H9 (cell line): Measurements from ENCODE around the gene APRT. TPM values are rescaled to one million over a fixed set of nuclear protein-coding genes. Genes with fewer than 3 reads are reported as not detected.
A peak's percentile ranks its signal among the peaks of the same experiment; 100 is the strongest.
"Not testable (repeated sequence)": the region's sequence is repeated elsewhere in the genome, so short reads cannot be mapped to it uniquely, and the experiment has no call there.

Experiments used
- DNase-seq: peaks from one replicate; pipeline ENCODE4 v3.0.0-alpha.2; 2017
- H2AFZ ChIP-seq: one replicate; pipeline ENCODE4 v1.6.1; 2013; ENCODE audit warnings: mild to moderate bottlenecking, low read length, control low read depth, moderate library complexity
- H2AK5ac ChIP-seq: 2 replicates; pipeline ENCODE4 v1.6.1; 2013; ENCODE audit warnings: low read length, control low read depth, mixed read lengths; ENCODE audit not compliant: insufficient read length
- H2BK120ac ChIP-seq: one replicate; pipeline ENCODE4 v1.6.1; 2013; ENCODE audit warnings: low read depth, mild to moderate bottlenecking, low read length, control low read depth, inconsistent platforms; ENCODE audit not compliant: poor library complexity, severe bottlenecking
- H2BK12ac ChIP-seq: 2 replicates; pipeline ENCODE4 v1.6.1; 2013; ENCODE audit warnings: low read length, control low read depth, mixed read lengths, low read depth; ENCODE audit not compliant: insufficient read length
- H2BK15ac ChIP-seq: 2 replicates; pipeline ENCODE4 v1.6.1; 2013; ENCODE audit warnings: low read depth, low read length, control low read depth
- H2BK20ac ChIP-seq: one replicate; pipeline ENCODE4 v1.6.1; 2013; ENCODE audit warnings: low read depth, mild to moderate bottlenecking, low read length, control low read depth, inconsistent platforms; ENCODE audit not compliant: poor library complexity, severe bottlenecking
- H2BK5ac ChIP-seq: 2 replicates; pipeline ENCODE4 v1.6.1; 2013; ENCODE audit warnings: low read length, control low read depth, mixed read lengths; ENCODE audit not compliant: insufficient read length
- H3K14ac ChIP-seq: 2 replicates; pipeline ENCODE4 v1.6.1; 2013; ENCODE audit warnings: low read length, control low read depth; ENCODE audit not compliant: insufficient read depth
- H3K18ac ChIP-seq: 2 replicates; pipeline ENCODE4 v1.6.1; 2013; ENCODE audit warnings: low read depth, mild to moderate bottlenecking, mixed read lengths, low read length, control low read depth; ENCODE audit not compliant: insufficient read length
- H3K23ac ChIP-seq: 2 replicates; pipeline ENCODE4 v1.6.1; 2013; ENCODE audit warnings: low read length, control low read depth, mixed read lengths, low read depth; ENCODE audit not compliant: insufficient read length
- H3K23me2 ChIP-seq: 2 replicates; pipeline ENCODE4 v1.6.1; 2013; ENCODE audit warnings: low read depth, mild to moderate bottlenecking, mixed read lengths, low read length, control low read depth; ENCODE audit not compliant: insufficient read length, poor library complexity, severe bottlenecking
- H3K27ac ChIP-seq: 2 replicates; pipeline ENCODE4 v1.5.1; 2013; ENCODE audit warnings: low read length, control low read depth, mixed read lengths, low read depth; ENCODE audit not compliant: insufficient read length
- H3K27me3 ChIP-seq: 2 replicates; pipeline ENCODE4 v1.6.1; 2013; ENCODE audit warnings: low read length, control low read depth, inconsistent platforms; ENCODE audit not compliant: insufficient read depth
- H3K4ac ChIP-seq: 2 replicates; pipeline ENCODE4 v1.6.1; 2013; ENCODE audit warnings: low read depth, mild to moderate bottlenecking, control low read depth, inconsistent platforms, low read length, moderate library complexity
- H3K4me1 ChIP-seq: 2 replicates; pipeline ENCODE4 v1.6.1; 2013; ENCODE audit warnings: low read length, control low read depth, inconsistent platforms; ENCODE audit not compliant: insufficient read depth
- H3K4me2 ChIP-seq: 2 replicates; pipeline ENCODE4 v1.6.1; 2013; ENCODE audit warnings: low read length, control low read depth, mixed read lengths; ENCODE audit not compliant: insufficient read length, insufficient read depth
- H3K56ac ChIP-seq: 2 replicates; pipeline ENCODE4 v1.6.1; 2013; ENCODE audit warnings: low read depth, mild to moderate bottlenecking, mixed read lengths, low read length, control low read depth; ENCODE audit not compliant: insufficient read length
- H3K79me1 ChIP-seq: 2 replicates; pipeline ENCODE4 v1.6.1; 2013; ENCODE audit warnings: low read depth, mild to moderate bottlenecking, moderate library complexity, low read length, control low read depth, inconsistent platforms; ENCODE audit not compliant: insufficient read depth, poor library complexity, severe bottlenecking
- H3K79me2 ChIP-seq: 2 replicates; pipeline ENCODE4 v1.6.1; 2013; ENCODE audit warnings: low read length, control low read depth, inconsistent platforms; ENCODE audit not compliant: insufficient read depth
- H3K9ac ChIP-seq: 2 replicates; pipeline ENCODE4 v1.6.1; 2013; ENCODE audit warnings: low read length, control low read depth, mixed read lengths; ENCODE audit not compliant: insufficient read length; ENCODE audit errors: extremely low read depth
- H3K9me3 ChIP-seq: one replicate; pipeline ENCODE4 v1.6.1; 2013; ENCODE audit warnings: low read depth, low read length, inconsistent platforms; ENCODE audit not compliant: control insufficient read depth
- H3T11ph ChIP-seq: one replicate; pipeline ENCODE4 v1.6.1; 2013; ENCODE audit warnings: mild to moderate bottlenecking, low read length, control low read depth, inconsistent platforms
- H4K20me1 ChIP-seq: one replicate; pipeline ENCODE4 v1.6.1; 2013; ENCODE audit not compliant: control insufficient read depth, insufficient read length, insufficient read depth
- H4K5ac ChIP-seq: 2 replicates; pipeline ENCODE4 v1.6.1; 2013; ENCODE audit warnings: low read depth, mild to moderate bottlenecking, mixed read lengths, low read length, control low read depth; ENCODE audit not compliant: insufficient read length
- H4K8ac ChIP-seq: replicated peaks from 2 replicates; pipeline ENCODE4 v1.6.1; 2013; ENCODE audit warnings: low read length, control low read depth, mixed read lengths, low read depth; ENCODE audit not compliant: insufficient read length
- H4K91ac ChIP-seq: 2 replicates; pipeline ENCODE4 v1.6.1; 2013; ENCODE audit warnings: low read depth, mild to moderate bottlenecking, moderate library complexity, mixed read lengths, low read length, control low read depth; ENCODE audit not compliant: insufficient read length
- H3K27ac Mint-ChIP-seq, 3 experiments: 2 replicates in 2 of 3; 3 replicates in 1 of 3; pipeline ENCODE4 v1.8.0; 2020 to 2021; ENCODE audit warnings: mixed read lengths in 3 of 3, mild to moderate bottlenecking in 1 of 3, moderate library complexity in 1 of 3
- H3K27me3 Mint-ChIP-seq: 2 replicates; pipeline ENCODE4 v1.8.0; 2021; ENCODE audit warnings: low read depth, mild to moderate bottlenecking, moderate library complexity, mixed read lengths
- H3K36me3 Mint-ChIP-seq, 3 experiments: 2 replicates in 2 of 3; 3 replicates in 1 of 3; pipeline ENCODE4 v1.8.0; 2020 to 2021; ENCODE audit warnings: low read depth in 3 of 3, mixed read lengths in 3 of 3; ENCODE audit not compliant: insufficient read depth in 1 of 3
- H3K4me1 Mint-ChIP-seq, 2 experiments: 2 replicates each; pipeline ENCODE4 v1.8.0; 2020; ENCODE audit warnings: mixed read lengths in 2 of 2
- H3K4me3 Mint-ChIP-seq, 2 experiments: 2 replicates in 1 of 2; 3 replicates in 1 of 2; pipeline ENCODE4 v1.8.0; 2020 to 2021; ENCODE audit warnings: mild to moderate bottlenecking in 2 of 2, mixed read lengths in 2 of 2, moderate library complexity in 1 of 2
- H3K9me3 Mint-ChIP-seq, 2 experiments: 2 replicates in 1 of 2; 3 replicates in 1 of 2; pipeline ENCODE4 v1.8.0; 2020; ENCODE audit warnings: mild to moderate bottlenecking in 2 of 2, mixed read lengths in 2 of 2, moderate library complexity in 1 of 2
- WGBS: extraction: QIAGEN DNeasy Blood & Tissue Kit; methylation state at CpG from one replicate; pipeline ENCODE4 v1.1.7; 2013; ENCODE audit warnings: missing lambda C conversion rate, low lambda C conversion rate, mixed read lengths; ENCODE audit not compliant: insufficient read length; ENCODE audit errors: extremely low coverage; 5-methylcytosine and 5-hydroxymethylcytosine counted together
- total RNA-seq: library from RNA; stranded (reverse); gene quantifications from 2 replicates; pipeline ENCODE4 v1.2.1, GENCODE V29; 2021
- TF ChIP-seq, protein P1 (sequence below): fragments of 200-600 bp; sonication (generic); conservative IDR thresholded peaks from 3 replicates; pipeline ENCODE4 v1.8.0; 2021; ENCODE audit warnings: antibody characterized with exemption, mild to moderate bottlenecking

The APRT gene
- total RNA-seq, 1 experiment from 2014 or later: 246 TPM

- peak overlapping the region in 1 of 3 experiments; percentile 59; a peak in 1 of 7 replicates for H3K27ac Mint-ChIP-seq
- no CpG with 5 or more reads among the region's 29 CpGs for WGBS
- DNase-seq: no peak
These were observed 38.6 kb downstream of the APRT start for GRCh38 chr16:88772871-88773811.

GRCh38 chr16:88771781-88772180 lies 39.9 kb downstream of the APRT start:
- H3K36me3 Mint-ChIP-seq, H2BK5ac ChIP-seq, H2BK20ac ChIP-seq, H3K9ac ChIP-seq, H3K79me2 ChIP-seq, H2AFZ ChIP-seq, H3K27ac ChIP-seq, H3K4me3 Mint-ChIP-seq, H3K27me3 Mint-ChIP-seq, H3K9me3 ChIP-seq, H3K4me2 ChIP-seq, H2AK5ac ChIP-seq, H4K91ac ChIP-seq, H3K4me1 ChIP-seq, H4K5ac ChIP-seq, H3K14ac ChIP-seq, H3K9me3 Mint-ChIP-seq, H3K56ac ChIP-seq, H2BK120ac ChIP-seq, H3K27me3 ChIP-seq, H3T11ph ChIP-seq, H4K8ac ChIP-seq, H3K18ac ChIP-seq, H4K20me1 ChIP-seq, H3K79me1 ChIP-seq, H2BK12ac ChIP-seq, H3K23ac ChIP-seq, H2BK15ac ChIP-seq, H3K4ac ChIP-seq, H3K27ac Mint-ChIP-seq, DNase-seq, H3K23me2 ChIP-seq: not testable (repeated sequence)
- WGBS: no CpG with 5 or more reads among the region's 23 CpGs
- H3K4me1 Mint-ChIP-seq: peaks cover 20 to 54% of the 10 kb centered on the region in 2 experiments

More at GRCh38 chr16:88772871-88773811, 38.6 kb downstream of the APRT start:
- Histone ChIP-seq H3K4me2 (no peak overlapping the region), H3T11ph (no peak overlapping the region), H2BK5ac (no peak overlapping the region), H3K23me2 (no peaks in the 10 kb centered on the region), H3K14ac (no peak overlapping the region; the same call in 1 of the 2 replicates), H2AK5ac (no peak overlapping the region), H2BK15ac (no peak overlapping the region), H4K20me1 (no peaks in the 10 kb centered on the region), H2BK12ac (no peak overlapping the region), H3K18ac (no peak overlapping the region), H3K79me2 (no peaks in the 10 kb centered on the region; the same call in 1 of the 2 replicates), H3K56ac (no peak overlapping the region), H3K79me1 (no peaks in the 10 kb centered on the region), H2AFZ (no peak overlapping the region), H4K8ac (no peak overlapping the region), H3K27ac (no peak overlapping the region), H3K4ac (no peak overlapping the region), H3K23ac (no peak overlapping the region), H3K9me3 (no peaks in the 10 kb centered on the region), H3K9ac (no peak overlapping the region), H2BK20ac (no peak overlapping the region), H2BK120ac (no peak overlapping the region), H4K91ac (no peak overlapping the region), H3K4me1 (no peaks in the 10 kb centered on the region), H4K5ac (no peak overlapping the region), H3K27me3 (no peaks in the 10 kb centered on the region)
- Mint-ChIP-seq H3K27me3 (no peaks in the 10 kb centered on the region), H3K9me3 (no peaks in the 10 kb centered on the region), H3K4me3 (no peak overlapping the region), H3K36me3 (no peaks in the 10 kb centered on the region), H3K4me1 (peaks cover 25 to 56% of the 10 kb centered on the region in 2 experiments)
- TF ChIP-seq, protein P1, sequence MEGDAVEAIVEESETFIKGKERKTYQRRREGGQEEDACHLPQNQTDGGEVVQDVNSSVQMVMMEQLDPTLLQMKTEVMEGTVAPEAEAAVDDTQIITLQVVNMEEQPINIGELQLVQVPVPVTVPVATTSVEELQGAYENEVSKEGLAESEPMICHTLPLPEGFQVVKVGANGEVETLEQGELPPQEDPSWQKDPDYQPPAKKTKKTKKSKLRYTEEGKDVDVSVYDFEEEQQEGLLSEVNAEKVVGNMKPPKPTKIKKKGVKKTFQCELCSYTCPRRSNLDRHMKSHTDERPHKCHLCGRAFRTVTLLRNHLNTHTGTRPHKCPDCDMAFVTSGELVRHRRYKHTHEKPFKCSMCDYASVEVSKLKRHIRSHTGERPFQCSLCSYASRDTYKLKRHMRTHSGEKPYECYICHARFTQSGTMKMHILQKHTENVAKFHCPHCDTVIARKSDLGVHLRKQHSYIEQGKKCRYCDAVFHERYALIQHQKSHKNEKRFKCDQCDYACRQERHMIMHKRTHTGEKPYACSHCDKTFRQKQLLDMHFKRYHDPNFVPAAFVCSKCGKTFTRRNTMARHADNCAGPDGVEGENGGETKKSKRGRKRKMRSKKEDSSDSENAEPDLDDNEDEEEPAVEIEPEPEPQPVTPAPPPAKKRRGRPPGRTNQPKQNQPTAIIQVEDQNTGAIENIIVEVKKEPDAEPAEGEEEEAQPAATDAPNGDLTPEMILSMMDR: no peak
